Measurements from ENCODE around the gene SMIM33. TPM values are rescaled to one million over a fixed set of nuclear protein-coding genes. Genes with fewer than 3 reads are reported as not detected.

The SMIM33 gene
- total and polyA plus RNA-seq, 9 of the 15 experiments (the other 6 are each of a cell fraction or from before 2014, with no cell fraction given): not detected

GRCh38 chr5:139495638-139496435 is 25.0 kb downstream of the SMIM33 start (continued):
- TF ChIP-seq HMGN3 (IDR thresholded peaks at IDR 0.05; ENCODE audit: borderline replicate concordance, extremely low read depth, insufficient read length, low read depth, low read length): no peak
- no peak for TF ChIP-seq GABPB1 (CRISPR knock-in tag; IDR thresholded peaks at IDR 0.05)
- TF ChIP-seq NR2C1 (IDR thresholded peaks at IDR 0.05): no peak
- TF ChIP-seq NR2C1 (tag; IDR thresholded peaks at IDR 0.05): no peak
- no peak for TF ChIP-seq SMC3 (conservative IDR thresholded peaks at IDR 0.05; ENCODE audit: insufficient read depth, low read depth, low read length)
- TF ChIP-seq, protein P1, sequence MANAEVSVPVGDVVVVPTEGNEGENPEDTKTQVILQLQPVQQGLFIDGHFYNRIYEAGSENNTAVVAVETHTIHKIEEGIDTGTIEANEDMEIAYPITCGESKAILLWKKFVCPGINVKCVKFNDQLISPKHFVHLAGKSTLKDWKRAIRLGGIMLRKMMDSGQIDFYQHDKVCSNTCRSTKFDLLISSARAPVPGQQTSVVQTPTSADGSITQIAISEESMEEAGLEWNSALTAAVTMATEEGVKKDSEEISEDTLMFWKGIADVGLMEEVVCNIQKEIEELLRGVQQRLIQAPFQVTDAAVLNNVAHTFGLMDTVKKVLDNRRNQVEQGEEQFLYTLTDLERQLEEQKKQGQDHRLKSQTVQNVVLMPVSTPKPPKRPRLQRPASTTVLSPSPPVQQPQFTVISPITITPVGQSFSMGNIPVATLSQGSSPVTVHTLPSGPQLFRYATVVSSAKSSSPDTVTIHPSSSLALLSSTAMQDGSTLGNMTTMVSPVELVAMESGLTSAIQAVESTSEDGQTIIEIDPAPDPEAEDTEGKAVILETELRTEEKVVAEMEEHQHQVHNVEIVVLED (CRISPR knock-in tag; IDR thresholded peaks at IDR 0.05): no peak
- no peak for TF ChIP-seq TCF3 (CRISPR knock-in tag; IDR thresholded peaks at IDR 0.05)
- no peak for TF ChIP-seq CUX1 (CRISPR knock-in tag; IDR thresholded peaks at IDR 0.05)
- TF ChIP-seq TFAM (CRISPR knock-in tag; conservative IDR thresholded peaks at IDR 0.05): no peak
- no peak for TF ChIP-seq TAL1 (IDR thresholded peaks at IDR 0.05)
- TF ChIP-seq NR3C1 (CRISPR knock-in tag; IDR thresholded peaks at IDR 0.05): no peak
- no peak for TF ChIP-seq MIER1 (IDR thresholded peaks at IDR 0.05; ENCODE audit: low read depth)
- TF ChIP-seq, protein P2, sequence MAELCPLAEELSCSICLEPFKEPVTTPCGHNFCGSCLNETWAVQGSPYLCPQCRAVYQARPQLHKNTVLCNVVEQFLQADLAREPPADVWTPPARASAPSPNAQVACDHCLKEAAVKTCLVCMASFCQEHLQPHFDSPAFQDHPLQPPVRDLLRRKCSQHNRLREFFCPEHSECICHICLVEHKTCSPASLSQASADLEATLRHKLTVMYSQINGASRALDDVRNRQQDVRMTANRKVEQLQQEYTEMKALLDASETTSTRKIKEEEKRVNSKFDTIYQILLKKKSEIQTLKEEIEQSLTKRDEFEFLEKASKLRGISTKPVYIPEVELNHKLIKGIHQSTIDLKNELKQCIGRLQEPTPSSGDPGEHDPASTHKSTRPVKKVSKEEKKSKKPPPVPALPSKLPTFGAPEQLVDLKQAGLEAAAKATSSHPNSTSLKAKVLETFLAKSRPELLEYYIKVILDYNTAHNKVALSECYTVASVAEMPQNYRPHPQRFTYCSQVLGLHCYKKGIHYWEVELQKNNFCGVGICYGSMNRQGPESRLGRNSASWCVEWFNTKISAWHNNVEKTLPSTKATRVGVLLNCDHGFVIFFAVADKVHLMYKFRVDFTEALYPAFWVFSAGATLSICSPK (IDR thresholded peaks at IDR 0.05; ENCODE audit: borderline replicate concordance): no peak
- TF ChIP-seq MED1 (CRISPR knock-in tag; IDR thresholded peaks at IDR 0.05; ENCODE audit: borderline replicate concordance): no peak
- TF ChIP-seq ZNF584 (CRISPR knock-in tag; IDR thresholded peaks at IDR 0.05; ENCODE audit: low read depth): no peak
- no peak for TF ChIP-seq YY1 (IDR thresholded peaks at IDR 0.05; ENCODE audit: borderline replicate concordance in 1 of 3, control insufficient read depth in 1 of 3, extremely low read depth in 1 of 3, insufficient read depth in 3 of 3, insufficient read length in 1 of 3, insufficient replicate concordance in 2 of 3, low read depth in 1 of 3, low read length in 2 of 3)
- no peak for TF ChIP-seq TRIM24 (IDR thresholded peaks at IDR 0.05)
- TF ChIP-seq KLF6 (CRISPR knock-in tag; IDR thresholded peaks at IDR 0.05; ENCODE audit: borderline replicate concordance): no peak
- peak; percentile 75 for TF ChIP-seq FOSL1 (tag; conservative IDR thresholded peaks at IDR 0.05)
- TF ChIP-seq ZNF507 (tag; conservative IDR thresholded peaks at IDR 0.05): no peak

Measured in K562 (cell line).